AG04450 (cell line): Measurements from ENCODE around the gene CHD9NB. TPM values are rescaled to one million over a fixed set of nuclear protein-coding genes. Genes with fewer than 3 reads are reported as not detected.

Source experiments
- CTCF ChIA-PET: fragments of 300-600, 350-600 bp; formaldehyde crosslinking; extraction: SDS; loops from one replicate; lab custom pipeline; 2022; ENCODE audit warnings: antibody characterized with exemption, inconsistent platforms; lab: Charles Lee
- POLR2A ChIA-PET: fragments of 350-600 bp; formaldehyde crosslinking; extraction: SDS; loops from one replicate; lab custom pipeline; 2021; ENCODE audit warnings: antibody characterized with exemption, inconsistent platforms; lab: Yijun Ruan, JAX
- DNase-seq: peaks from one replicate; pipeline ENCODE4 v3.0.0-alpha.2; 2011; ENCODE audit warnings: low read depth, low spot score
- H3K27ac ChIP-seq: one replicate; pipeline ENCODE4 v1.5.1; 2012; ENCODE audit warnings: low read depth, low read length, control low read depth
- H3K27me3 ChIP-seq: one replicate; pipeline ENCODE4 v1.6.0; 2012; ENCODE audit warnings: low read length; ENCODE audit not compliant: control insufficient read depth, insufficient read depth
- H3K4me3 ChIP-seq: 2 replicates; pipeline ENCODE4 v1.5.1; 2011; ENCODE audit warnings: mild to moderate bottlenecking, low read depth, low read length, control low read depth
- H3K9me3 ChIP-seq: 2 replicates; pipeline ENCODE4 v1.5.1; 2012; ENCODE audit warnings: low read length; ENCODE audit not compliant: control insufficient read depth, insufficient read depth
- polyA plus RNA-seq: library from polyadenylated mRNA; depleted of rRNA; stranded (reverse); fragments of >200 nt; gene quantifications from 2 replicates; pipeline ENCODE4 v1.2.3, GENCODE V29; 2011
- TF ChIP-seq, protein P1 (sequence below): IDR thresholded peaks from 2 replicates; pipeline ENCODE4 v1.5.1; 2011; ENCODE audit warnings: low read depth, low read length, control low read depth, inconsistent platforms

Gene CHD9NB
- polyA plus RNA-seq, 1 experiment = 1.2 TPM

DNA sequence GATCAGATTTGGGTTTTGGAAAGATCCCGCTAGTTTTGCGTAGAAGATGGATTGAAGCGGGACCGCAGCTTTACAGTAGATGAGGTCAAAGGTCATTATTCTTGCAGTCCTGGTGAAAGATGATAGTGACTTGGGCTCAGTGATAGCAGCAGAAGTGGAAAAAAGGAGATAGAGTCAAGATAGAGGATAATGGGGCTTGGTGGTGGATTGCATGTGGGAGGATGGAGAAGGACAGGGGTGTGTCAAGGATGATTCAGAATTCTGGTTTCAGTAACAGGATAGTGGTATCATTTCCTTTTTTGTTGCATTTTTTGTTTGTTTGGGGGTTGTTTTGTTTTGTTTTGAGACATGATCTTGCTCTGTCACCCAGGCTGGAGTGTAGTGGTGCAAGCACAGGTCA is 28.7 kb downstream of the CHD9NB start:
- Histone ChIP-seq H3K27me3 (no peaks in the 10 kb centered on the region), H3K9me3 (no peaks in the 10 kb centered on the region), H3K27ac (no peak overlapping the region), H3K4me3 (no peak overlapping the region)
- CTCF ChIA-PET = interaction anchor here (1.6 kb wide), 1 partner anchor 183 kb away, joined by 7 read pairs; no protein-coding TSS in a partner anchor
- TF ChIP-seq, protein P1, sequence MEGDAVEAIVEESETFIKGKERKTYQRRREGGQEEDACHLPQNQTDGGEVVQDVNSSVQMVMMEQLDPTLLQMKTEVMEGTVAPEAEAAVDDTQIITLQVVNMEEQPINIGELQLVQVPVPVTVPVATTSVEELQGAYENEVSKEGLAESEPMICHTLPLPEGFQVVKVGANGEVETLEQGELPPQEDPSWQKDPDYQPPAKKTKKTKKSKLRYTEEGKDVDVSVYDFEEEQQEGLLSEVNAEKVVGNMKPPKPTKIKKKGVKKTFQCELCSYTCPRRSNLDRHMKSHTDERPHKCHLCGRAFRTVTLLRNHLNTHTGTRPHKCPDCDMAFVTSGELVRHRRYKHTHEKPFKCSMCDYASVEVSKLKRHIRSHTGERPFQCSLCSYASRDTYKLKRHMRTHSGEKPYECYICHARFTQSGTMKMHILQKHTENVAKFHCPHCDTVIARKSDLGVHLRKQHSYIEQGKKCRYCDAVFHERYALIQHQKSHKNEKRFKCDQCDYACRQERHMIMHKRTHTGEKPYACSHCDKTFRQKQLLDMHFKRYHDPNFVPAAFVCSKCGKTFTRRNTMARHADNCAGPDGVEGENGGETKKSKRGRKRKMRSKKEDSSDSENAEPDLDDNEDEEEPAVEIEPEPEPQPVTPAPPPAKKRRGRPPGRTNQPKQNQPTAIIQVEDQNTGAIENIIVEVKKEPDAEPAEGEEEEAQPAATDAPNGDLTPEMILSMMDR = no peak
- POLR2A ChIA-PET = no interaction called here
- no peak for DNase-seq

DNA sequence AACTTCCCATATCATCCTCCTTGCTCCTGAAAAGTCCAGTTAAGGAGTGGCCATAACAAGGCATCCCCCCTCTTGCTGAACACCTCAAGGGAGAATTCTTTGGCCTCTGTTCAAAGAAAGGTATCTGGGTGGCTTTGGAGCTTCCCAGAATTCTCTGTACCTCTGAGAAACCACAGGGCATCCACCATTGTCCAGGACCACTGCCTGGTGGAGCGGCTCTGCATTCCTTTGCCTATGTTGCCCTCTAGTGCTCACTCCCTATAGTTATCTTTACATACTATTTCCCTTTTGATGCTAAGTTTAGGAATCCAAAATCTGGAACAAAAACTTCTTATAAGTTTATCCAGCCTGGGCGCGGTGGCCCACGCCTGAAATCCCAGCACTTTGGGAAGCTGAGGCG is 30.3 kb downstream of the CHD9NB start:
- Histone ChIP-seq H3K4me3 (no peak overlapping the region), H3K27ac (no peak overlapping the region), H3K9me3 (no peaks in the 10 kb centered on the region), H3K27me3 (no peaks in the 10 kb centered on the region)
- ChIA-PET CTCF (interaction anchor here (0.6 to 4.0 kb wide), 23 partner anchors 8 to 953 kb away, joined by 3 to 57 read pairs (median 4); no protein-coding TSS in a partner anchor), POLR2A (no interaction called here)
- peak; percentile 7 for DNase-seq
- TF ChIP-seq, protein P1 = peak; percentile 72

DNA sequence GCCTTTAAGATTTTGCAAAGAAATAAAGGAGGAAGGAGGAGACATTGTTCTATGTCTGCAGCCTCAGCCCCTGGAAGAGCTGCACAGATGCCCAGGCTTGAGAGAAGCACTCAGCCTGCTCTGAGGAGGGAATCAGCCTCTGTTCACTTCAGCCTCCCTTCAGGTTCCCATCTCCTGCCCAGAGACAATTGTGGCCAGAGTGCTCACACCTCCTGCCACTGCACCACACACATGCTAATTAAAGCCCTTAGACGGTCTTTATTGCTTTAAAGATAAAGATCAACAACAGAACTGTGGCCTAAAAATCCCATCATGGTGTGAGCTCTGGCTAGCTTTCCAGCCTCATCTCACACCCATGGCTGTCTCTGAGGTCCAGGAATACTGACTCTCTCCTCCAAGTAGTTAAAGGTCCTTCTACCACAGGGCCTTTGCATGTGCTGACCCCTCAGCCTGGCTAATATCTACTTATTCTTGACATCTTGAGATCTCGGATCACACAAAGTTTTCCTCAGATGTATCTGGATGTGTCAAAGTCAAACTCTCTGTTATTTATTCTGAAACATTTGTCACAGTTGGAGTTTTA is 33.8 kb downstream of the CHD9NB start:
- POLR2A ChIA-PET = no interaction called here
- H3K27ac ChIP-seq = no peak overlapping the region
- no peak for DNase-seq
- H3K27me3 ChIP-seq = no peaks in the 10 kb centered on the region
- no peak overlapping the region for H3K4me3 ChIP-seq
- TF ChIP-seq, protein P1 = no peak
- CTCF ChIA-PET = no interaction called here
- H3K9me3 ChIP-seq = no peaks in the 10 kb centered on the region

DNA sequence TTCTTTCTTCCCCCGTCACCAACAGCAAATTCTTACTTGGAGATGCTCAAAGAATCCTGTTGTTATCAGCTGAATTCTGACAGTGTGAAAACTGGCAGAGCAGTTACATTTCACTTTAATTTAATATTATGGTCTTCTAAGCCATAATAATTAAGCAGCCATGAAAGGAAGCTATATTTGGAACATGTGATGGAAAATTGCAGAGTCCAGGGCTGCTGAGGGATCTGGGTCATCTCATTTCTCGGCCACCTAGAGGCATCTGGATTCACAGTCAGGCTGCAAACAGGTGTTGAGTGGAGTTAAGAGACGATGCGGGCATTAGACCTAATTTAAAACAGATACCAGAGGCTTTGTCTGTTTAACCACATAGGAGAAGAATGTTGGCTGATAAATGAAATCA is 38.4 kb downstream of the CHD9NB start:
- TF ChIP-seq, protein P1 = no peak
- no peaks in the 10 kb centered on the region for H3K9me3 ChIP-seq
- ChIA-PET POLR2A (no interaction called here), CTCF (interaction anchor here (2.0 kb wide), 1 partner anchor 8 kb away, joined by 7 read pairs; no protein-coding TSS in a partner anchor)
- no peak overlapping the region for H3K27ac ChIP-seq
- no peaks in the 10 kb centered on the region for H3K27me3 ChIP-seq
- DNase-seq = no peak
- H3K4me3 ChIP-seq = no peak overlapping the region

DNA sequence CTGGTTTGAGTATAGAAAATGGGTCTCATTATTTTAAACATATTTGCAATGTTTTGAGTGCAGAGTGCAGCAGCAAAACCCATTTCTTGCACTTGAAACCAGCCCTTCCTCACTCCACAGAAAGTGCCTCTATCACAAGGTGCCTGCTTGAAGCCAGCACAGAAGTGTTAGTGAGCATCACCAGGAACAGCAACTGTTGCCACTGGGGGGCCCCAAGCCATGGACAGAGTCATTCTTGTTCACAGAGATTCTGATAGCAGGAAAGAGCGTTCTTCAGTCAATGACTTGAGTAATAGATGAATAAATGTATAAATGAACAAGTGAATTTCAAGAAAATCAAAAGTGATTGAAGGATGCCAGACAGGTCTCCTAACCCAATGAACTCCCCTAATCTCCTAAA is 45.6 kb downstream of the CHD9NB start:
- Histone ChIP-seq H3K27me3 (no peaks in the 10 kb centered on the region), H3K27ac (no peak overlapping the region), H3K4me3 (no peak overlapping the region), H3K9me3 (no peaks in the 10 kb centered on the region)
- no peak for DNase-seq
- POLR2A ChIA-PET = no interaction called here
- CTCF ChIA-PET = no interaction called here
- TF ChIP-seq, protein P1 = no peak
